Aorta (tissue), 5 donors: ENCODE results near the gene BDKRB1. TPM values are rescaled to one million over a fixed set of nuclear protein-coding genes. Genes with fewer than 3 reads are reported as not detected.

ENCODE experiments used
- ATAC-seq: fragments of 200-7000 bp; cut with Tn5 transposase; one replicate; pipeline ENCODE4 v1.9.1; 2022; ENCODE audit warnings: moderate library complexity; ENCODE audit not compliant: low FRiP score
- DNase-seq, 2 donors: peaks; one replicate each; pipeline ENCODE4 v3.0.0-alpha.2; 2020
- H3K27ac ChIP-seq, 2 donors: one replicate each; pipeline ENCODE4 v1.5.1; 2013; ENCODE audit warnings: low read length in 2 of 2, mild to moderate bottlenecking in 2 of 2, moderate library complexity in 2 of 2, control low read depth in 1 of 2, inconsistent platforms in 1 of 2, low read depth in 1 of 2
- H3K27me3 ChIP-seq, 2 donors: one replicate each; pipeline ENCODE4 v1.6.1; 2013; ENCODE audit warnings: control low read depth in 1 of 2, low read length in 1 of 2, mild to moderate bottlenecking in 1 of 2, moderate library complexity in 1 of 2; ENCODE audit not compliant: insufficient read depth in 2 of 2, control insufficient read depth in 1 of 2
- H3K36me3 ChIP-seq, 2 donors: one replicate each; pipeline ENCODE4 v1.6.1; 2013; ENCODE audit warnings: control low read depth in 1 of 2, low read length in 1 of 2, mild to moderate bottlenecking in 1 of 2; ENCODE audit not compliant: insufficient read depth in 2 of 2, control insufficient read depth in 1 of 2
- H3K4me1 ChIP-seq, 2 donors: one replicate each; pipeline ENCODE4 v1.6.1; 2013; ENCODE audit warnings: low read length in 2 of 2, control low read depth in 1 of 2, mild to moderate bottlenecking in 1 of 2, moderate library complexity in 1 of 2; ENCODE audit not compliant: insufficient read depth in 2 of 2, control insufficient read depth in 1 of 2
- H3K4me3 ChIP-seq, 2 donors: one replicate each; pipeline ENCODE4 v1.5.1; 2013; ENCODE audit warnings: low read length in 2 of 2, control low read depth in 1 of 2, mild to moderate bottlenecking in 1 of 2
- H3K9me3 ChIP-seq: one replicate; pipeline ENCODE4 v1.6.1; 2013; ENCODE audit warnings: mild to moderate bottlenecking, low read length; ENCODE audit not compliant: control insufficient read depth
- WGBS, 2 donors: extraction: QIAGEN DNeasy Blood & Tissue Kit; methylation state at CpG; one replicate each; pipeline ENCODE4 v1.1.7; 2013; 5-methylcytosine and 5-hydroxymethylcytosine counted together
- intact Hi-C, 2 donors: fragments of 100-400 bp; cut with DNase I; formaldehyde crosslinking; loops; one replicate each; pipeline versions ENCODE4 v1.14.2 to v1.15.0; 2022
- polyA plus RNA-seq, 2 donors: library from polyadenylated mRNA; stranded (reverse); fragments of 200-250 nt; gene quantifications; one replicate each; pipeline ENCODE4 v1.2.3, GENCODE V29; 2013
- total RNA-seq, 2 donors: library from RNA; stranded (reverse); fragmentation: NEBNext Ultra II Directional; extraction: Animal tissue kit (Norgen Biotek cat#: 25700); gene quantifications; one replicate each; pipeline ENCODE4 v1.2.1, GENCODE V29; 2021
- donor health status: healthy with polysubstance abuse.
- donor health status: Bipolar disorder and iron deficiency.
- donor health status: DM: no; HTN: no; CAD: no.
- donor health status: DM: no; HTN: no; CAD: no.
- donor health status: DM: yes; HTN: yes; CAD: no.

BDKRB1 gene
- total and polyA plus RNA-seq, 4 donors, result 0.18 to 2.8 (median 0.36) TPM; not detected in 1

- no peaks in the 10 kb centered on the region for H3K4me1 ChIP-seq
- H3K27ac ChIP-seq, result no peak overlapping the region
- H3K9me3 ChIP-seq, result peaks cover 13% of the 10 kb centered on the region
- intact Hi-C loops, result loop anchor here (2.0 to 5.0 kb wide), 4 partner anchors 175 to 713 kb away; no protein-coding TSS in a partner anchor
- no peak overlapping the region for H3K4me3 ChIP-seq
- 18 to 19% methylated on average over 17 of the region's 17 CpGs for WGBS, 2 donors
- H3K27me3 ChIP-seq, result no peaks in the 10 kb centered on the region
- no peaks in the 10 kb centered on the region for H3K36me3 ChIP-seq
- DNase-seq, result peak; percentile 72 to 93
- peak; percentile 73 for ATAC-seq
Observed at GRCh38 chr14:96275177-96276112, 19.4 kb downstream of the BDKRB1 start.

- Histone ChIP-seq H3K4me1 (no peaks in the 10 kb centered on the region), H3K4me3 (no peak overlapping the region), H3K9me3 (peaks cover 9% of the 10 kb centered on the region), H3K27me3 (no peaks in the 10 kb centered on the region), H3K36me3 (peaks cover 0 to 6% of the 10 kb centered on the region in 2 donors), H3K27ac (no peak overlapping the region)
- intact Hi-C loops, result loop anchor here (5.0 kb wide), 3 partner anchors 276 to 716 kb away; no protein-coding TSS in a partner anchor
- ATAC-seq (no peak), DNase-seq (no peak)
- WGBS, 2 donors, result 98 to 100% methylated on average over 1 of the region's 1 CpG
Observed at GRCh38 chr14:96277890-96278289, 21.9 kb downstream of the BDKRB1 start.

- Histone ChIP-seq H3K9me3 (peaks cover 9% of the 10 kb centered on the region), H3K36me3 (peaks cover 2 to 6% of the 10 kb centered on the region in 2 donors), H3K27me3 (no peaks in the 10 kb centered on the region), H3K4me1 (no peaks in the 10 kb centered on the region), H3K4me3 (no peak overlapping the region), H3K27ac (no peak overlapping the region)
- WGBS, 2 donors, result 32 to 33% methylated on average over 8 of the region's 8 CpGs
- ATAC-seq (no peak), DNase-seq (no peak)
- intact Hi-C loops, result loop anchor here (5.0 kb wide), 3 partner anchors 277 to 717 kb away; no protein-coding TSS in a partner anchor
Observed at GRCh38 chr14:96279564-96279963, 23.6 kb downstream of the BDKRB1 start.

- intact Hi-C loops, result no loop called here
- no peak for DNase-seq
- Histone ChIP-seq H3K27ac (no peak overlapping the region), H3K9me3 (peaks cover 9% of the 10 kb centered on the region), H3K4me3 (no peak overlapping the region), H3K27me3 (no peaks in the 10 kb centered on the region), H3K4me1 (no peaks in the 10 kb centered on the region), H3K36me3 (peaks cover 2 to 6% of the 10 kb centered on the region in 2 donors)
- WGBS, 2 donors, result 94 to 95% methylated on average over 2 of the region's 2 CpGs
- no peak for ATAC-seq
Observed at GRCh38 chr14:96280104-96280503, 24.1 kb downstream of the BDKRB1 start.

- H3K9me3 ChIP-seq, result peaks cover 9% of the 10 kb centered on the region
- ATAC-seq (no peak), DNase-seq (no peak)
- H3K36me3 ChIP-seq, result peaks cover 2 to 6% of the 10 kb centered on the region in 2 donors
- intact Hi-C loops, result no loop called here
- 79 to 81% methylated on average over 4 of the region's 4 CpGs for WGBS, 2 donors
- H3K4me3 ChIP-seq, result no peak overlapping the region
- H3K4me1 ChIP-seq, result no peaks in the 10 kb centered on the region
- no peaks in the 10 kb centered on the region for H3K27me3 ChIP-seq
- no peak overlapping the region for H3K27ac ChIP-seq
Observed at GRCh38 chr14:96281486-96281885, 25.5 kb downstream of the BDKRB1 start.

GRCh38 chr14:96284008-96284407, 28.0 kb downstream of the BDKRB1 start:
- H3K9me3 ChIP-seq, result no peaks in the 10 kb centered on the region
- ATAC-seq, result no peak
- no peaks in the 10 kb centered on the region for H3K4me1 ChIP-seq
- no peaks in the 10 kb centered on the region for H3K27me3 ChIP-seq
- intact Hi-C loops, result no loop called here
- H3K4me3 ChIP-seq, result no peak overlapping the region
- 94 to 95% methylated on average over 9 of the region's 9 CpGs for WGBS, 2 donors
- peaks cover 2 to 6% of the 10 kb centered on the region in 2 donors for H3K36me3 ChIP-seq
- no peak overlapping the region for H3K27ac ChIP-seq
- no peak for DNase-seq

GRCh38 chr14:96284430-96284829, 28.4 kb downstream of the BDKRB1 start:
- Histone ChIP-seq H3K4me1 (no peaks in the 10 kb centered on the region), H3K27ac (no peak overlapping the region), H3K36me3 (peaks cover 5 to 6% of the 10 kb centered on the region in 2 donors), H3K27me3 (no peaks in the 10 kb centered on the region), H3K9me3 (no peaks in the 10 kb centered on the region), H3K4me3 (no peak overlapping the region)
- no peak for ATAC-seq
- 93 to 94% methylated on average over 1 of the region's 1 CpG for WGBS, 2 donors
- no peak for DNase-seq
- intact Hi-C loops, result no loop called here

- no peaks in the 10 kb centered on the region for H3K9me3 ChIP-seq
- no peak overlapping the region for H3K4me3 ChIP-seq
- ATAC-seq (no peak), DNase-seq (no peak)
- peaks cover 8 to 9% of the 10 kb centered on the region in 2 donors for H3K36me3 ChIP-seq
- WGBS, 2 donors, result 72% methylated on average over 17 of the region's 17 CpGs
- no peak overlapping the region for H3K27ac ChIP-seq
- H3K4me1 ChIP-seq, result no peaks in the 10 kb centered on the region
- intact Hi-C loops, result no loop called here
- H3K27me3 ChIP-seq, result no peaks in the 10 kb centered on the region
Observed at GRCh38 chr14:96285667-96286066, 29.7 kb downstream of the BDKRB1 start.

GRCh38 chr14:96286251-96286650, 30.2 kb downstream of the BDKRB1 start:
- intact Hi-C loops, result no loop called here
- ATAC-seq (no peak), DNase-seq (no peak)
- WGBS, 2 donors, result 77 to 89% methylated on average over 1 of the region's 1 CpG
- no peak overlapping the region for H3K4me3 ChIP-seq
- no peak overlapping the region for H3K27ac ChIP-seq
- peaks cover 8 to 9% of the 10 kb centered on the region in 2 donors for H3K36me3 ChIP-seq
- H3K27me3 ChIP-seq, result no peaks in the 10 kb centered on the region
- H3K4me1 ChIP-seq, result no peaks in the 10 kb centered on the region
- H3K9me3 ChIP-seq, result no peaks in the 10 kb centered on the region
